ENCODE results near the gene NOP9. TPM values are rescaled to one million over a fixed set of nuclear protein-coding genes. Genes with fewer than 3 reads are reported as not detected.

Gene NOP9
- total RNA-seq, 1 experiment from 2014 or later = 34.0 TPM

- Histone ChIP-seq H3K27ac (ENCODE audit: low read depth, low read length, poor library complexity, severe bottlenecking) (no peak overlapping the region), H3K36me3 (ENCODE audit: insufficient read depth, low read length, poor library complexity, severe bottlenecking) (no peaks in the 10 kb centered on the region), H3K9me3 (ENCODE audit: low read depth, low read length, poor library complexity, severe bottlenecking) (no peaks in the 10 kb centered on the region), H3K4me3 (ENCODE audit: low read depth, low read length, poor library complexity, severe bottlenecking) (no peak overlapping the region), H3K4me1 (ENCODE audit: insufficient read depth, low read length, poor library complexity, severe bottlenecking) (peaks cover 4% of the 10 kb centered on the region), H3K27me3 (replicated peaks; ENCODE audit: insufficient read depth, low read depth, low read length, poor library complexity) (no peaks in the 10 kb centered on the region)
- POLR2A ChIA-PET (ENCODE audit: low non-redundant PET) = no interaction called here
- intact Hi-C loops (cut with micrococcal nuclease; ENCODE audit: unreplicated experiment) = no loop called here
- CTCF ChIA-PET = no interaction called here
- no peak for DNase-seq (ENCODE audit: low spot score)
- BruUV-seq (replicated peaks) = TSS peak; percentile 48
- TF ChIP-seq EZH2 (IDR thresholded peaks at IDR 0.05; ENCODE audit: borderline replicate concordance, low read depth, low read length, poor library complexity, severe bottlenecking) (no peak), CTCF (conservative IDR thresholded peaks at IDR 0.05; ENCODE audit: low read depth, low read length) (no peak)
These were observed 27.2 kb upstream of the NOP9 start for GRCh38 chr14:24272467-24272866.

GRCh38 chr14:24273422-24273998 lies 26.1 kb upstream of the NOP9 start:
- no peaks in the 10 kb centered on the region for H3K27me3 ChIP-seq (replicated peaks; ENCODE audit: insufficient read depth, low read depth, low read length, poor library complexity)
- H3K36me3 ChIP-seq (ENCODE audit: insufficient read depth, low read length, poor library complexity, severe bottlenecking) = no peaks in the 10 kb centered on the region
- ChIA-PET POLR2A (ENCODE audit: low non-redundant PET) (no interaction called here), CTCF (interaction anchor here (0.5 kb wide), 1 partner anchor 547 kb away, joined by 7 read pairs; no protein-coding TSS in a partner anchor)
- no TSS peak for BruUV-seq (replicated peaks)
- peak; percentile 10 for DNase-seq (ENCODE audit: low spot score)
- no peak overlapping the region for H3K4me3 ChIP-seq (ENCODE audit: low read depth, low read length, poor library complexity, severe bottlenecking)
- peaks cover 4% of the 10 kb centered on the region for H3K4me1 ChIP-seq (ENCODE audit: insufficient read depth, low read length, poor library complexity, severe bottlenecking)
- H3K27ac ChIP-seq (ENCODE audit: low read depth, low read length, poor library complexity, severe bottlenecking) = no peak overlapping the region
- TF ChIP-seq EZH2 (IDR thresholded peaks at IDR 0.05; ENCODE audit: borderline replicate concordance, low read depth, low read length, poor library complexity, severe bottlenecking) (no peak), CTCF (conservative IDR thresholded peaks at IDR 0.05; ENCODE audit: low read depth, low read length) (0 out of 2 replicates have a peak, but pooled peaks have one; percentile 14)
- intact Hi-C loops (cut with micrococcal nuclease; ENCODE audit: unreplicated experiment) = no loop called here
- H3K9me3 ChIP-seq (ENCODE audit: low read depth, low read length, poor library complexity, severe bottlenecking) = no peaks in the 10 kb centered on the region

- Histone ChIP-seq H3K27ac (ENCODE audit: low read depth, low read length, poor library complexity, severe bottlenecking) (no peak overlapping the region), H3K4me3 (ENCODE audit: low read depth, low read length, poor library complexity, severe bottlenecking) (no peak overlapping the region), H3K27me3 (replicated peaks; ENCODE audit: insufficient read depth, low read depth, low read length, poor library complexity) (no peaks in the 10 kb centered on the region), H3K36me3 (ENCODE audit: insufficient read depth, low read length, poor library complexity, severe bottlenecking) (no peaks in the 10 kb centered on the region), H3K4me1 (ENCODE audit: insufficient read depth, low read length, poor library complexity, severe bottlenecking) (peaks cover 4% of the 10 kb centered on the region), H3K9me3 (ENCODE audit: low read depth, low read length, poor library complexity, severe bottlenecking) (no peaks in the 10 kb centered on the region)
- intact Hi-C loops (cut with micrococcal nuclease; ENCODE audit: unreplicated experiment) = no loop called here
- BruUV-seq (replicated peaks) = no TSS peak
- TF ChIP-seq CTCF (conservative IDR thresholded peaks at IDR 0.05; ENCODE audit: low read depth, low read length) (no peak), EZH2 (IDR thresholded peaks at IDR 0.05; ENCODE audit: borderline replicate concordance, low read depth, low read length, poor library complexity, severe bottlenecking) (no peak)
- no peak for DNase-seq (ENCODE audit: low spot score)
- CTCF ChIA-PET = no interaction called here
- POLR2A ChIA-PET (ENCODE audit: low non-redundant PET) = no interaction called here
These were observed 25.5 kb upstream of the NOP9 start for GRCh38 chr14:24274101-24274543.
